IMR-90 (cell line): ENCODE results near the gene NPFFR1. TPM values are rescaled to one million over a fixed set of nuclear protein-coding genes. Genes with fewer than 3 reads are reported as not detected.

Source experiments
- BHLHE40 ChIP-seq: fragments of 150-350 bp; IDR thresholded peaks from 2 replicates; pipeline ENCODE4 v1.6.1; 2016; ENCODE audit warnings: mild to moderate bottlenecking, low read depth, low read length
- FOS ChIP-seq: fragments of 150-350 bp; IDR thresholded peaks from 2 replicates; pipeline ENCODE4 v1.6.1; 2016; ENCODE audit warnings: low read depth, low read length
- POLR2A ChIP-seq: IDR thresholded peaks from 2 replicates; pipeline ENCODE4 v1.6.1; 2012; ENCODE audit warnings: mild to moderate bottlenecking, low read depth, low read length
- RAD21 ChIP-seq: IDR thresholded peaks from 2 replicates; pipeline ENCODE4 v1.6.1; 2012; ENCODE audit warnings: low read length, improper control_type of control experiment
- RCOR1 ChIP-seq: IDR thresholded peaks from 2 replicates; pipeline ENCODE4 v1.6.1; 2012; ENCODE audit warnings: mild to moderate bottlenecking, low read length, improper control_type of control experiment; ENCODE audit not compliant: insufficient replicate concordance
- polyA plus RNA-seq, 3 experiments: library from polyadenylated mRNA; depleted of rRNA; stranded (reverse); fragments of >200 nt; gene quantifications; 2 replicates each; pipeline ENCODE4 v1.2.3, GENCODE V29; 2012; ENCODE audit warnings: low replicate concordance in 1 of 3
- total RNA-seq: library from RNA; depleted of rRNA; stranded (reverse); fragments of >200 nt; gene quantifications from 2 replicates; pipeline ENCODE4 v1.2.3, GENCODE V29; 2012
- TF ChIP-seq, protein P1 (sequence below): fragments of 150-350 bp; IDR thresholded peaks from 2 replicates; pipeline ENCODE4 v1.6.1; 2017; ENCODE audit warnings: mild to moderate bottlenecking, antibody characterized with exemption, low read length, low read depth

The NPFFR1 gene
- total and polyA plus RNA-seq, 2 of the 4 experiments (the other 2 are of a cell fraction): not detected

DNA sequence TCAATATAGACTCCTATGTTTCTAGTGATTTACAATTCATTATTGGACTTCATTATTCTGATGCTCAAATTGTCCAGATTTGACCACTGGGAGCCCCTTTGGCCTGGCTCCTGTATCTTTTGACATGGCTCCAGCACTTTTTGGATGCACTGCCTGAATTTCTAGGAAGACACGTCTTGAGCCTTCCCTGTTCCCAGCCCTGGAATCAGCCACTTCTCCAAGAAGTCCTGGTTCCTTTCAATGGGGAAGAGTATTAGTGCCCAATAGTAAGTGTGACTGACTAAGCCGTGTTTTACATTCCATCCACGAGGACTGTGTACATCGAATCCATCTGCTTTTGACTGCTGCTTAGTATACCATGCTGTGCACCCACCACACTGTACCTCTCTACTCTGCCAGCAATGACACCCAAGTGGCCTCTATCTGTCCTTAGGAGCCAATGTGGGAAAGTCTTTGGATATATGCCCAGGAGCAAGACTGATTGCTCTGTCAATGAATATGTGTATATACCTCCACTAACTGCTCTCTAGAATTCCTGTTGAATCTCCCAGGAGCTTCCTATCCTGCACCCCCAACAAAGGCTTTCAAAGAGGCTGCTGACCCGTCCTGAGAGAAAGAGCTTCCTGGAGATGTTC lies 23.2 kb upstream of the NPFFR1 start (continued):
- TF ChIP-seq BHLHE40 (no peak), POLR2A (no peak), RAD21 (no peak), RCOR1 (no peak), FOS (no peak)
- TF ChIP-seq, protein P1, sequence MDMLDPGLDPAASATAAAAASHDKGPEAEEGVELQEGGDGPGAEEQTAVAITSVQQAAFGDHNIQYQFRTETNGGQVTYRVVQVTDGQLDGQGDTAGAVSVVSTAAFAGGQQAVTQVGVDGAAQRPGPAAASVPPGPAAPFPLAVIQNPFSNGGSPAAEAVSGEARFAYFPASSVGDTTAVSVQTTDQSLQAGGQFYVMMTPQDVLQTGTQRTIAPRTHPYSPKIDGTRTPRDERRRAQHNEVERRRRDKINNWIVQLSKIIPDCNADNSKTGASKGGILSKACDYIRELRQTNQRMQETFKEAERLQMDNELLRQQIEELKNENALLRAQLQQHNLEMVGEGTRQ: no peak
